Natural killer cell (primary cell): ENCODE measurements around the gene KCP. TPM values are rescaled to one million over a fixed set of nuclear protein-coding genes. Genes with fewer than 3 reads are reported as not detected.

Experiments
- ATAC-seq, 3 donors: fragments of 150-1000 bp in 2 of 3; fragments of 200-7000 bp in 1 of 3; cut with Tn5 transposase; 1 replicate in 1 of 3; 2 replicates in 2 of 3; pipeline ENCODE4 v1.10.0; 2021; ENCODE audit warnings: mild to moderate bottlenecking in 2 of 3, moderate library complexity in 2 of 3
- DNase-seq, 2 donors: peaks; one replicate each; pipeline versions ENCODE4 v3.0.0 to v3.0.0-alpha.2; 2013 to 2021; ENCODE audit warnings: mixed read lengths in 1 of 2
- H3K27ac ChIP-seq: one replicate; pipeline ENCODE4 v1.5.1; 2013; ENCODE audit warnings: mild to moderate bottlenecking, low read length
- H3K27me3 ChIP-seq: one replicate; pipeline ENCODE4 v1.6.1; 2013; ENCODE audit warnings: low read length; ENCODE audit not compliant: control insufficient read depth, insufficient read depth
- H3K36me3 ChIP-seq: one replicate; pipeline ENCODE4 v1.6.1; 2013; ENCODE audit warnings: low read length; ENCODE audit not compliant: control insufficient read depth, insufficient read depth
- H3K4me1 ChIP-seq: one replicate; pipeline ENCODE4 v1.6.1; 2013; ENCODE audit warnings: low read length; ENCODE audit not compliant: control insufficient read depth, insufficient read depth
- H3K4me3 ChIP-seq: one replicate; pipeline ENCODE4 v1.5.1; 2013; ENCODE audit warnings: low read length
- H3K9me3 ChIP-seq: one replicate; pipeline ENCODE4 v1.6.1; 2013; ENCODE audit warnings: low read length; ENCODE audit not compliant: control insufficient read depth, insufficient read depth
- H3K27ac Mint-ChIP-seq, 2 donors: one replicate each; pipeline ENCODE4 v1.8.0; 2022; ENCODE audit warnings: mild to moderate bottlenecking in 2 of 2, mixed read lengths in 2 of 2, moderate library complexity in 1 of 2
- H3K27me3 Mint-ChIP-seq, 2 donors: one replicate each; pipeline ENCODE4 v1.8.0; 2022; ENCODE audit warnings: low read depth in 2 of 2, mixed read lengths in 2 of 2
- H3K36me3 Mint-ChIP-seq: one replicate; pipeline ENCODE4 v1.8.0; 2022; ENCODE audit warnings: mixed read lengths
- H3K4me1 Mint-ChIP-seq, 2 donors: one replicate each; pipeline ENCODE4 v1.8.0; 2022; ENCODE audit warnings: mixed read lengths in 2 of 2
- H3K4me3 Mint-ChIP-seq: one replicate; pipeline ENCODE4 v1.8.0; 2022; ENCODE audit warnings: mild to moderate bottlenecking, moderate library complexity, mixed read lengths
- H3K9me3 Mint-ChIP-seq, 2 donors: one replicate each; pipeline ENCODE4 v1.8.0; 2022; ENCODE audit warnings: mixed read lengths in 2 of 2
- WGBS: methylation state at CpG from one replicate; pipeline ENCODE4 v1.1.7; 2013; ENCODE audit warnings: missing lambda C conversion rate; ENCODE audit not compliant: insufficient coverage; 5-methylcytosine and 5-hydroxymethylcytosine counted together
- intact Hi-C: fragments of 100-400 bp; cut with micrococcal nuclease; formaldehyde crosslinking; loops from one replicate; pipeline ENCODE4 v1.14.2; 2022
- total RNA-seq, 4 donors: library from RNA; stranded (reverse); fragments of 120-200 nt in 1 of 4; gene quantifications; one replicate each; pipeline versions ENCODE4 v1.2.3 to v1.2.4, GENCODE V29; 2013 to 2022
- TF ChIP-seq, protein P1 (sequence below): fragments of 200-600 bp; IDR thresholded peaks from one replicate; pipeline ENCODE4 v1.8.0; 2022; ENCODE audit warnings: antibody characterized with exemption

Gene KCP
- total RNA-seq = under 1 TPM in 2 of 3 donors, not detected in 1; 0.49 to 0.95 TPM
- 0.34 TPM for total RNA-seq (2013)

GRCh38 chr7:128910569-128910945 is at the start of gene KCP:
Gene KCP, minus strand, starts transcription at chr7:128910709. Its CDS starts 33 bp downstream, at chr7:128910676.
- Histone ChIP-seq H3K4me1 (peaks cover 14% of the 10 kb centered on the region), H3K27me3 (peaks cover 14% of the 10 kb centered on the region), H3K36me3 (no peaks in the 10 kb centered on the region), H3K27ac (no peak within 1 kb of the TSS), H3K9me3 (no peaks in the 10 kb centered on the region), H3K4me3 (no peak within 1 kb of the TSS)
- Mint-ChIP-seq H3K9me3 (no peaks in the 10 kb centered on the region), H3K4me1 (peaks cover 4 to 5% of the 10 kb centered on the region in 2 donors), H3K4me3 (no peak within 1 kb of the TSS), H3K27ac (no peak within 1 kb of the TSS), H3K27me3 (peaks cover 36 to 59% of the 10 kb centered on the region in 2 donors), H3K36me3 (no peaks in the 10 kb centered on the region)
- DNase-seq (no peak), ATAC-seq (no peak)
- intact Hi-C loops = no loop called here
- TF ChIP-seq, protein P1, sequence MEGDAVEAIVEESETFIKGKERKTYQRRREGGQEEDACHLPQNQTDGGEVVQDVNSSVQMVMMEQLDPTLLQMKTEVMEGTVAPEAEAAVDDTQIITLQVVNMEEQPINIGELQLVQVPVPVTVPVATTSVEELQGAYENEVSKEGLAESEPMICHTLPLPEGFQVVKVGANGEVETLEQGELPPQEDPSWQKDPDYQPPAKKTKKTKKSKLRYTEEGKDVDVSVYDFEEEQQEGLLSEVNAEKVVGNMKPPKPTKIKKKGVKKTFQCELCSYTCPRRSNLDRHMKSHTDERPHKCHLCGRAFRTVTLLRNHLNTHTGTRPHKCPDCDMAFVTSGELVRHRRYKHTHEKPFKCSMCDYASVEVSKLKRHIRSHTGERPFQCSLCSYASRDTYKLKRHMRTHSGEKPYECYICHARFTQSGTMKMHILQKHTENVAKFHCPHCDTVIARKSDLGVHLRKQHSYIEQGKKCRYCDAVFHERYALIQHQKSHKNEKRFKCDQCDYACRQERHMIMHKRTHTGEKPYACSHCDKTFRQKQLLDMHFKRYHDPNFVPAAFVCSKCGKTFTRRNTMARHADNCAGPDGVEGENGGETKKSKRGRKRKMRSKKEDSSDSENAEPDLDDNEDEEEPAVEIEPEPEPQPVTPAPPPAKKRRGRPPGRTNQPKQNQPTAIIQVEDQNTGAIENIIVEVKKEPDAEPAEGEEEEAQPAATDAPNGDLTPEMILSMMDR = no peak
- 53% methylated on average over 34 of the region's 34 CpGs for WGBS

GRCh38 chr7:128959296-128959695 is 48.8 kb upstream of the KCP start:
- DNase-seq (no peak), ATAC-seq (no peak)
- Histone ChIP-seq H3K4me1 (no peaks in the 10 kb centered on the region), H3K4me3 (no peak overlapping the region), H3K27ac (no peak overlapping the region), H3K27me3 (no peaks in the 10 kb centered on the region), H3K36me3 (peaks cover 60% of the 10 kb centered on the region), H3K9me3 (no peaks in the 10 kb centered on the region)
- Mint-ChIP-seq H3K4me3 (no peak overlapping the region), H3K9me3 (no peaks in the 10 kb centered on the region), H3K36me3 (peaks cover 16% of the 10 kb centered on the region), H3K27ac (no peak overlapping the region), H3K4me1 (peaks cover 4% of the 10 kb centered on the region in 2 donors), H3K27me3 (no peaks in the 10 kb centered on the region)
- 91% methylated on average over 4 of the region's 4 CpGs for WGBS
- TF ChIP-seq, protein P1 = no peak
- intact Hi-C loops = no loop called here

- Mint-ChIP-seq H3K27me3 (no peaks in the 10 kb centered on the region), H3K9me3 (no peaks in the 10 kb centered on the region), H3K4me3 (no peak overlapping the region), H3K4me1 (no peaks in the 10 kb centered on the region), H3K27ac (no peak overlapping the region), H3K36me3 (peaks cover 7% of the 10 kb centered on the region)
- no peak overlapping the region for H3K27ac ChIP-seq
- no peak for ATAC-seq
- intact Hi-C loops = no loop called here
- H3K36me3 ChIP-seq = peaks cover 66% of the 10 kb centered on the region
- DNase-seq = no peak
- H3K4me1 ChIP-seq = no peaks in the 10 kb centered on the region
- H3K4me3 ChIP-seq = no peak overlapping the region
- no peaks in the 10 kb centered on the region for H3K27me3 ChIP-seq
- TF ChIP-seq, protein P1 = no peak
- no peaks in the 10 kb centered on the region for H3K9me3 ChIP-seq
Measured at GRCh38 chr7:128955981-128956380, 45.5 kb upstream of the KCP start.
